NCI-H524 (cell line): ENCODE measurements around the gene SLC35E1.
"Not testable (repeated sequence)": the region's sequence is repeated elsewhere in the genome, so short reads cannot be mapped to it uniquely, and the experiment has no call there.

Experiments used
- DNase-seq, 2 experiments: peaks; one replicate each; lab custom pipeline; 2025; lab: John Stamatoyannopoulos, UW

Gene SLC35E1

DNA sequence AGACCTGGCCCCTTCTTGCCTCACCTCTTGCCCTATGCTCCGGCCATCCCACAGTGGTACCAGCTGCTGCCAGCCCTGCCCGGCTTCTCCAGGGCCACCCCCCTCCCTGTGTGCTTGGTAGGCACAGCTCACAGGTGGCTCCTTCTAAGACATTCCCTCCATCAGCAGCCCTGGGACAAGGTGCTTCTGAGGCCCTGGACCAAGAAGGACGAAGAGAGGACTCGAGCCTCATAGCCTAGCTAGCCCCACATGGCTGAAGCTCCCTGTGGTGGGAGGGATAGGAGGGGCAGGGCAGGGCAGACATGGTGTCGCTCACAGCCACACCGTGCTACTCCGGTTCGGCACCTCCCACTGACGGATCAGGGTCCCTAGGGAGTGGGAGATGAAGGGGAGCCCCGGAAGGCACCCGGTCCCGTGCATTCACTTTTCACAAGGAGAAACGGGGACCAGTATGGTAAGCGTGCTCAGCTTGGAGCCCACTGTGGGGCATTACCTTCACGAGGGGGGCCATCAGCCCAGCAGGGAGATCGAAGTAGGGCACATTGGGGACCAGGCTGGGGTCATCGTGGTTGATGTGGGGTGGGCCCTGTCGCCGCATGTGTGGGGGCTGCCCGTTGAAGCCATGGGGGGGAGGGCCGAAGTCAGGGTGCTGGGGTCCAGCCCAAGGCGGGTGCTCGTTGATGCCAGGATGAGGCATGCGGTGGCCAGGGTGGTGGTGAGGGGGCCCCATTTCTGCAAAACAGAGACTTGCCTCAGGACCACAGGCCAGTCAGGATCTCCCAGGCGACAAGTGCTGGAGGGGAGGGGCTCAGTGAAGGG lies 49.4 kb downstream of the SLC35E1 start:
- DNase-seq: no peak

DNA sequence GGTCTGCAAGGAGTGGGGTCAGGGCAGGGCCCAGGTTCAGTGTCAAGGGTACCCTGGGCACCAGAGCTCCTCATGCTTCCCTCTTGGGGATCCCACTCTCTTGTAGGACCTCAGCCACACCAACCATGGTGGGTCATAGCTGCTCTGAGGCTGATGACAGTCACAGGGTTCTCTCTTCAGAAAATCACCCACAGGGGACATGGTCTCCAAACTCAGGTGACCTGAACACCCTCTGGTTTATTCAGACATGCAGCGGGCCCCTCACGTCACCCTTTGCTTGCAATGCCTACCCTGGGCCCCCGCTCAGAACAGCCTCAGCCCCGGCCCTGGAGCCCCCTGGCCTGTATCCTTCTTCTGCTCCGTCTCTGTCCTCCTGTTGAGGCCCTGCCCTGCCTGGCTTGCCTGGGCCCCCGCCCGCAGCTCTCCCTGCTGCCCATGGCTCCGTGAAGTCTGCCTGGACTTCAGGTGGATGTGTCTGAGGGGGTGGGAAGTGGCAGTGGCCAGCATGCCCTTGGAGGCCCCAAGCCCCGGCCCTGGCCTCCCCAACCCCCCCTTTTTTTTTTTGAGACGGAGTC lies 50.4 kb downstream of the SLC35E1 start:
- no peak for DNase-seq

DNA sequence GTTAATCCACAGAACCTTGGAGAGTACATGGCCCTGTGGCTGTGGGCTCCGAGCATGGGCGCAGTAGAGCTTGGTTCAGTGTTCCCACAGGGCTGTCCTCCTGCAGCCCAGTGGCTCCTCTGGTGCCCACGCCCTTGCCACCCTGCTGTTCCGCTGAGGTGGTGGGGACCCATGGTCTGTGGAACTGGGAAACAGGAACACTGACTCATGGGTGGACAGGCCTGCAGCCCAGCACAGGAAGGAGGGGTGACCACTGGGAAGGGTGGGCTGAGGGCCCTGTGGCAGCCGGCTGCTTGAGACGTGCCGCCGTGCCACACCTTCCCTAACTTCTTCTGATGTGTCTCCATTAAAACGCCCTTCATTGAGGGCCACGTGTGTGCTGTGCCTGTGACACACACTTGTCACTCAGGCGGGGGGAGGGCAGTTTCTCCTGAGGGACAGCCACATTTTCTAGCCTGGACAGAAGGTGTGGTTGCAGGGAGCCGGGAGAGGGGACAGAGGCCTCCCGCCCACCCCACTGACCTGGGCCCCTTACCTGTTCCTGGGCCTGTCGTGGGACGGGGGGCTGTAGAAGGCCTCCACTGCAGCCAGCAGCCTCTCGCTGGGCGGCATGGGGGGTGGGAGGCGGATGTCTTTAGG lies 51.1 kb downstream of the SLC35E1 start:
- DNase-seq: no peak

DNA sequence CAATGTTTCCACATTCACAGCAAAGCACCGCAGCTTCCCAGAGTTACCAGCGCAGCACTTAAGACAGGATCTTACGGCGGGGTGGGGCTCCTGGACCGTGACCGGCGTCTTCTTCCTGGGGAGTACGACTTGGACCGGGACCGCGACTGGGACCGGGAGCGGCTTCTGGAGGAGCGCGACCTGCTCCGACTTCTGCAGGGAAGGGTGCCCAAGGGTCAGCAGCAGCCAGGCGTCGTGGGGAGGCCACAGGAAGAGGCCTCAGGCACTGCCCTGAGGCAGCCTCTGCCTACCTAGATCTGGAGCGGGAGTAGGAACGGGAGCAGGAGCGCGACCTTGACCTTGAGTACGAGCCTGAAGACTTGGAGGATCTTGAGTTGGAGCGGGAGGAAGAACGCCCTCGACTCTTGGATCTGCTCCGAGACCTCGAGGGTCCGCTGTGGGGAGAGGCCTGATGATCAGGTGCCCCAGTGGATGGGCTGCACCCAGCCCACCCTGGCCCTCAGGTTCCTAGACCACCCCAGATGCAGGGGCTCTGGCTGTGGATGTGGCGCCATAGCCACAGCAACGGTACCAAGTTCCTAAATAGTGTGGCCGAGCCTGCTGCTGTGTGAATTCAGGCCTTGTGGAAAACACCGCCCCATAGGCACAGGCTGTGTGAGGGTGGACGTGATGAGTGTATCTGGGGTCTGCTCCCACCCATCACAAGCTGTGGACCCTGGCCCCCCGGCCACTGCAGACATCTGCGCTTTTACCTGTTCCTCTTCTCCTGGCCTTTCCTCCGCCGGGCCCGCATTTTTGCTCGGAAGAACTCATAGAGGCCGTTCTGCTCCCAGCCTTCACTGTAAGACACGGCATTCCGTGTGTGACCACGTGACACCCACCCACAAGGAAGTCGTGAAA lies 51.9 kb downstream of the SLC35E1 start:
- DNase-seq: no peak

DNA sequence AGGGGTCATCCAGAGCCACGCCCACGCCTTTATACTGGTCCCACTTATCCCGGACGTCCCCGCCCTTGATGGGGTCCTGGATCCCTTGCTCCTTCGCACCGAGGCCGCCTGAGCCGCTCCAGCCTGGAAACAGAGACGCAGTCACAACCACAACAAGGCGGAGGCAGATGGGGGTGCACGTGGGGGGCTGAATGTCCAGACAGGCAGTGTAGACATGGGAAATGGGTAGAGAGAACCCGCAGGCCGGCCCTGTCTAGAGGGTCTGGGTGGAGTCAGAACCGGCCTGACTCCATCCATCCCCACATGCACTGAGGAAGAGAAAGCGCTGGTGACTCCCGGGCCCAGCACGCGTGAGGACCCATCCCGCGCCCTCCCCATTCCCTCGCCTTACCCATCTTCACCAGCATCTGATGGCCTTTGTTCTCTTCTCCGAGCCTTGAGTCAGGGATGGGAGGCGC lies 53.0 kb downstream of the SLC35E1 start:
- DNase-seq: no peak

DNA sequence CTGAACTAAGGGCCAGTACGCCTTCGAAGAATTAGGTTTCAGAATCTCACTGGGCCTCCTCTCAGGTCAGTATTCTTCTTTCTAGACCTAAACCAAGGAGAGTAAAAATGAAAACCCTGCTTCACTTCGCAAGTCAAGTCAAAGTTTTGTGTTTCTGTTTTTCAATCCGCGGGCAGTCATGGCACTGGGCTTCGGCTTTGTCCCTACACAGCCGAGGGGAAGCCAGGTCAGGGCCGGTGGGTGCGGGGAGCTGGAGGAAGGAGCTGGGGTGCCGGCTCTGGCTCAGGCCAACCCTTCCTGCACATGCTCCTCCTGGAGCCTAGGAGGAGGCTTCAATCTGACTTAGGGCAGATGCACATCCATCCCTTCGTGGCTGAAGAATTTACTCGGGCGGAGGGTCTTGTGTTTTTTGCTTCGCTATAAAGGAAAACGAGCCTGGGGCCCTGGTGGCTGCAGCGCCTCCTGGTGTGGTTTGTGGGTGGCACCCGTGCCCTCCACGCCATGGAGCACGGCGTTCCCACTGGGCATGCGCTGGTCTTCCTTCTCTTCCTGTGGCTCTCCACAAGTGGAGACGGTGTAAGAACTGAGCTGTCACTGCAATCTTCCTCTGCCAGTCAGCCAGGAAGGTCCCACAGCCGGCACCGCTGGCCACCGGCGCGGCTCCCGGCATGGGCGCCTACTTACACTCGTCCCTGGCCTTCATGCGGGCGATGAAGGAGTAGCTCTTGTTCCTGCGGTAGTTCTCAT lies 53.6 kb downstream of the SLC35E1 start:
- DNase-seq: no peak

DNA sequence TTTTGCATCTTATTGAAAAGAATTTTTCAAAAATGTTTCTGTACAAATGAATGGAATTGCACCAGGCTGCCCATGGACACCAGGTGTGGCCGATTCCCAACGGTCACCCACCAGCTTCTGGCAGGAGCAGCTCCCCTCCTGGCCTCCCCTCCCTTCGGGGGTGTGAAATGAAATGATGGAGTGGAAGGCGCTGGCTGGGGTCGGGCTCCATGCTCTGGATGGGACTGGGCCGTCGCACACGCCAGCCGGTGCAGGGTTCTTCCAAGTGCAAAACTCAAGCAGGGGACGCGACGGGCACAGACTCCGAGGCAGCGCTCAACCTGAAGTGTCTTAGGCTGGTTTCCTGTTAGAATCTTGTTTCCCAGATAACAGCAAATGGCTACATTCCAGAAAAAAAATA lies 54.2 kb downstream of the SLC35E1 start:
- no peak for DNase-seq

DNA sequence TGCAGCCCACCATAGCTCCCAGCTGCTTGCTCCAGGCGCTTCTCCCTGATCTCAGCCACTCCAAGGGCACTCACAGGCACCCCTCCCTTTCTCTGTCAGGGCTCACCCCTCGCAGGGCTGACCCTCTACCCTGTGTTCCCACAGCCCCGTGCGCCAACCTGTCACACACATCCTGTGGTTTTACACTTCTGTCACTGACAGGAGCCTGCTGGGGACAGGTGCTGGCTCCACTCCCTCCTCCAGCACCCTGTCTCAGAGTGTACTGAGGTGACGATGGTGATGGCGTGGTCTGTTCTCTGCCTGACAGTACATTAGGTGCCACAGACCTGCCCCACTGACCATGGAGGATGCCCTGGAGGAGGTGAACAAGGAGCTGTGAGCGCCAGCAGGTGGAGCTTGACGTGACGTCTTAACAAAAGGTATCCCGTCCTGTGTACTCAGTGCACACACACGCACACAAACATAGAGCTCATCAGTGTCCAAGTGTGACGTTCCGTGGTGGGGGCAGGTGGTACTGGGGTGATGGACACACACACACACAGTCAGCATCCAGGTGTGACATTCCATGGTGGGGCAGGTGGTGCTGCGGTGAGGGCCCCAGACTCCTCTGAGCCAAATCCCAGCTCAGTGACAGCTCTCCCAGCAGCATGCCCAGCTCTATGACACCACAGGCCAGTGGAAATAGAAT lies 55.1 kb downstream of the SLC35E1 start:
- DNase-seq: no peak

DNA sequence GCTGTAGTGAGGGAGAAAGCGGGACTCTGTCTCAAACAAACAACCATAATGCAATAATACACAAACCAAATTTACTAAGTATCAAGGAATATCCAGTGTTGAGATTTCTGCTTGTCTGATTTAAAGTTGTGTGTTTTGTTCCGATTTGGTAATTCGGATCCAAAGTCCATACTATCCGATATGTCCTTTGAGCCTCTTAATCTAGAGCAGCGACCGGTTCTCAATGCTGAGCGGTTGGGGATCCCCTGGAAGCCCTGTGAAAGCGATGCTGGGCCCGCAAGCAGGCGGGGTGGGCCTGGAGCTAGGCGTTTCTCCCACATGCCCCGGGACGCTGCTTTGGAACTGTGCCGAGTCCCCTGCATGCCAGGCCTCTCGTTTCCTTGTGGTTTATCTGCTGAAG lies 55.8 kb downstream of the SLC35E1 start:
- no peak for DNase-seq

DNA sequence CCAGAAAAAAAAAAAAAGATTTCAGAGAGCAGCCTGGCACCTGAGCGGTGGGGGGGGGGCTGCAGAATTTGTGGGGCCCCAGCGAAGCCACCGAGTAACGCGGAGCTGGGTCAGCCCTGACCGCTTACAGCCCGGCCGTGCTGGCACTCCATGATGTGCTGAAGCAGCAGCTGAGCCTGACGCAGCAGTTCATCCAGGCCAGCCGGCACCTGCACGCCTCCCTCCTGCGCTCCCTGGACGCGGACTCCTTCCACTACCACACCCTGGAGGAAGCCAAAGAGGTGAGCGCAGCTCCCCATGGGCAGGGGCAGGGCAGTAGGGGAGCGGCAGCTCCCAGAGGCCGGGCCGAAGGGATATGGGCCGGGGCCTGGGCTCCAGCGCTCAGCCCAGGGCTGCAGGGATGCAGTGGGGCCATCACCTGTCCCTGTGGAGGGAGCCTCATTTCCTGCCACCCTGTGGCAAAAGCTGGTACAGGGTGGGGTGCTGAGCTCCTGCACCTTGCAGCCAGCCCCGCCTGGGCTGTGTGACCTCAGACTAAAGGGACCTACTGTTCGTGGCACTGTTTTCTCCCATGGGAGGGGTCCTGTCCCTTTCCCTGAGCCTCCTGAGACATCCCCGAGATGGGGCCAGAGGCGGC lies 57.7 kb downstream of the SLC35E1 start:
- DNase-seq: no peak

DNA sequence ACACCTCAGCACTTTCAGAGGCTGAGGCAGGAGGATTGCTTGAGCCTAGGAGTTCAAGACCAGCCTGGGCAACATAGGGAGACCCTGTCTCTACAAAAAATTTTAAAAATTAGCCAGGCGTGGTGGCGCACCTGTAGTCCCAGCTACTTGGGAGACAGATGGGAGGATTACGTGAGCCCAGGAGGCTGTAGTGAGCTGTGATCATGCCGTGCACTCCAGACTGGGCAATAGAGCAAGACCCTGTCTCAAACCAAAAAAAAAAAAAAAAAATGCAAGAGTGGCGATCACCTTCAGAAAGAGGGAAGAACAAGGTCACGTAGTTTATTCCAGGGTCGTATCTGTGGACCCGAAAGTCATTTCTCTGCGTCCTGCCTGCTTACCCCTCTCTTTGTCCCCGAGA lies 59.6 kb downstream of the SLC35E1 start:
- DNase-seq: not testable (repeated sequence)

DNA sequence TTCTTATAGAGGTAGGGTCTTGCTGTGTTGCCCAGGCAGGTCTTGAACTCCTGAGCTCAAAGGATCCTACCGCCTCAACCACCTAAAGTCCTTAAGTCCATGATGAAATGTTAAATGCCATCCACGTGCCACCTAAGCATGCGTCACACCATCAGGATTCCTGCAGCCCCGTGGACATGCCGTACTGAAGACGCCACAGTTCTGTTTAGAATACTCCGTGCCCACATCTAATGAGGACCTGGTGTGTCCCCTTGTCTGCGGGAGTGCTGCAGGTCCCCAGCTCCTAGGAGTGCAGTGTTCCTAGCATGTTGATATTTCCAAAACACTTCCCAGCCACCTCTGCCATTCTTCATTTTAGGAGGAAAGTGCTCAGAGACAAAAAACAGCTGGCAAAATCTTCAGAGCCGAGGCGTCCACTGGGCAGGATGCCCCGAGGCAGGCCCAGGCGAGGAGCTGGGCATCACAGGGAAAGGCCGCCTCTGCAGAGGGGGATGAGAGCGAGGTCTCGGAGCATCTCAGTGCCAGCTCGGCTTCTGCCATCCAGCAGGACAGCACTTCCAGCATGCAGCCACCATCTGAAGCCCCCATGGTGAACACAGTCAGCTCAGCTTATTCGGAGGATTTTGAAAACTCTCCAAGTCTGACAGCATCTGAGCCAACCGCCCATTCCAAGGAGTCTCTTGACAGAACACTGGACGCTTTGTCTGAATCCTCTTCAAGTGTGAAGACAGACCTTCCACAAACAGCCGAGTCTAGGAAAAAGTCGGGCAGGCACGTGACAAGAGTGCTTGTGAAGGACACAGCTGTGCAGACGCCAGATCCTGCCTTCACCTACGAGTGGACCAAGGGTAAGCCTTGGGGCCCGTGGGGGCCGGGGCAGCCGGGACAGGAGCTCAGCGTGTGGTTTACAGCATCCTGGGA lies 62.8 kb downstream of the SLC35E1 start:
- DNase-seq: no peak

DNA sequence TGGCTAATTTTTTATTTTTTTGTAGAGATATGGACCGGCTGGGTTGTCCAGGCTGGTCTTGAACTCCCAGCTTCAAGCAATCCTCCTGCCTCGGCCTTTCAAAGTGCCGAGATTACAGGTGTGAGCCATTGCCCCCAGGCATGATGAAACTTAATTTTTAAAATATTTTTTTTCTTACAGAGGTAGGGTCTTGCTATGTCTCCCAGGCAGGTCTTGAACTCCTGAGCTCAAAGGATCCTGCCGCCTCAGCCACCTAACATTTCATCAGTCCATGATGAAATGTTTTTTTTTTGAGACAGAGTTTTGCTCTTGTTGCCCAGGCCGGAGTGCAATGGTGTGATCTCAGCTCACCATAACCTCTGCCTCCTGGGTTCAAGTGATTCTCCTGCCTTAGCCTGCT lies 63.7 kb downstream of the SLC35E1 start:
- DNase-seq: no peak

DNA sequence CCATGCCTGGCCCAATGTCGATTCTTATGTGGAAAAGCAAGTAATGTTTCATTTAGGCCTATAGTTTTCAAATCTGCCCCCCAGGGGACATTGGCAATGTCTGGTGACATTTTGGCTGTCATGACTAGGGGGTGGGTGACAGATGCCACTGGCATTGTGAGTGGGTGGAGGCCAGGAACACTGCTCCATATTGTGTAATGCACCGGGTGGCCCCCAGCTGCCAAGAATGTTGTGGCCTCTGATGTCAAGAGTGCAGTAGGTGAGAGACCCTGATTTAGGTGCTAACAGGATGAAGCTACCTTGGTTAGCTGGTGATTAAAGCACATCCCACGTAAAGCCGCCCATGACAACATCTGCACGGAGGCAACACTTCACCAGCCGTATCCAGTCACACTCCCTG lies 65.3 kb downstream of the SLC35E1 start:
- no peak for DNase-seq

DNA sequence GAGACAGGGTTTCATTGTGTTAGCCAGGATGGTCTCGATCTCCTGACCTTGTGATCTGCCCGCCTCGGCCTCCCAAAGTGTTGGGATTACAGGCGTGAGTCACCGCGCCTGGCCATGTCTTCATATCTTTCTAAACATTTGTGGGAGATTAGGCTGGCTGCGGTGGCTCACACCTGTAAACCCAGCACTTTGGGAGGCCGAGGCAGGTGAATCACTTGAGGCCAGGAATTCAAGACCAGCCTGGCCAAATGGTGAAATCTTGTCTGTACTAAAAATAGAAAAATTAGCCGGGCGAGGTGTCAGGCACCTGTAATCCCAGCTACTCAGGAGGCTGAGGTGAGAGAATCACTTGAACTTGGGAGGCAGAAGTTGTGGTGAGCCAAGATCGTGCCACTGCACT lies 66.1 kb downstream of the SLC35E1 start:
- DNase-seq: not testable (repeated sequence)

DNA sequence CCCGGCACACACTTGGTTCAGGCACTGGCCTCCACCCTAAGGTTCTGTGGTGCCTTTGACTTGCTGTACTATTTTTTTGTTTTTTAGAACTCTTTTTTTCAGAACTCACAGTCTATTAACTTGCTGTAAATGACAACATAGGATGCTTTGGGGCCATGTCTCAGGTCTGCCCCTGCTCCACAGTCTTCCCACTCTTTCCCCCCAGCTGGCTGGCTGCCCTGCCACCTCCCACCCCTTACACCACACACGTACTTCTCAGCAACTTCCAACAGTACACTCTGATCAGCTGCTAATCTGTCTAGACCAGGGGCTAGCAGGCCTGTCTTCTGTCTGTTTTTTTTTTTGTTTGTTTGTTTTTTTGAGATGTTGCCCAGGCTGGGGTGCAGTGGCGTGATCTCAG lies 67.9 kb downstream of the SLC35E1 start:
- no peak for DNase-seq
